SIG-M5 treated with dmso at 0.1 percent for 504 hours (cell line): ENCODE results near the gene EEPD1.
"Not testable (repeated sequence)": the region's sequence is repeated elsewhere in the genome, so short reads cannot be mapped to it uniquely, and the experiment has no call there.

ENCODE experiments used
- DNase-seq: peaks from one replicate; lab custom pipeline; 2025; ENCODE audit not compliant: unreplicated experiment; lab: John Stamatoyannopoulos, UW

EEPD1 gene

DNA sequence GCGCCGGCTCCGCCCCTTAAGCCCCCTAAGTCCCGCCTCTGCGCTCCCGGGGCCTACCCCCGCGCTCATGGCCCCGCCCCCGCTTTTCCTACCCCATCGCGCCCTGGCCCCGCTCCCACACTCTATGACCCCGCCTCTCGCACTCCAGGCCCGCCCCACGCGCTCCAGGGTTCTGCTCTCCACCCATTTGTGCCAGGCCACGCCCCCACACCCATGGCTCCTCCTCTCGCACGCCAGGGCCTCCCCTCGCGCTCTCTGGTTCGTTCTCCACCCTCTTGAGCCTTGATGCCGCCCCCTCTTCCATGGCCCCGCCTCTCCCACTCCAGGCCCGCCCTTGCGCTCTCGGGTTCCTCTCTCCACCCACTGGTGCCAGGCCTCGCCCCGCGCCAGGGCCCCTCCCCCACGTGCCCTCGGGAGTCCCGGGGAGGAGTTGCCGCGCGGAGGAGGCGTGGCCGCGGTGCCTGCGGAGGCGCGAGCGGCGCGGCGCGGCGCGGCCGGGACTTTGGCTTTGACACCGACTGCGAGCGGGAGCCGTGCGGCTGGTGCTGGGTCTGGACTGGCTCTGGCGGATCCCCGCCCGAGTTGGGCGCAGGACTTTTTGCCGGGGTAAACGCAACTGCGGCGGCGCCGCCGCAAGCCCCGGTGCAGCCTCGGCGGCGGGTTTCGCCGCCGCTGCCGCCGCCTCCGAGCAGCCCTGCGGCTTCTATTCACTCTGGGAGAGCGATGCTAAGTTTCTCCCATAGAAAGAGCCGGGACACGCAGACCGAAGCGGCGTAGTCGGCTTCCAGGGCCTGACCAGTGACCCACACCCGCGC lies at the start of gene EEPD1:
TSS of gene EEPD1 (plus strand) at position 499 of the 815 bp plus-strand sequence. CDS start 1,071 bp downstream, outside the sequence.
- peak; percentile 97 for DNase-seq

DNA sequence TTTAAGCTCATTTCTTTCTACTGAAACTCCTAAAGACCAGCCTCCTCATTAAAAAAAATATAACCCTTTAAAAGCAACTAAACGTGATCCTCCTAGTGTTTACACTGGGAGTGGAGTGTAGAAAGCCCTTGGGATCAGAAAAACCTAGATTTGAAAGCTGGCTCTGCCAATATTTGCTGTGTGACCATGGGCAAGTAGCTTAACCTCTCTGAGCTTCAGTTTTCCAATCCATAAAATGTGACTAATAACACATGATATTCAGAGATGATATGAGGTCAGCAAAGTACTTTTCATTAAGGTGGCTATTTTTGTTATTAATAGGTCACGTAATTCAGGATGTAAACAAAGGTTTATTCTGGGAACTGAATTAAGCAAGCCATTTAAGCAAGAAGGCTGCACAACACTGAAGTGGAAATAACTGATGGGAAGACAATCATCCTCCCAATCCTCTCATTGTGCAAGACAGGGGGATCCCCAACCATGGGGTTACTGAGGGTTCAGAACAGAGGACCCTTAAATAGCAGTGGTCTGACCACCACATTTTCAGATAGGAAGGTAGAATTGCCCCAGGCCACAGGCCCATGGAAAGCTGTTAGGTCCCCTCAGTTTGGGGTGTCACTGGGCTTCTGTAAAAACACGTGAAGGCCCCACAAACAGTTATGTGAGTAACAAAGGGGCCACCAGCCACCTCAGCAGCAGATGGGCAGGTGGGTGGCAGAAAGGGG lies 49.1 kb upstream of the EEPD1 start:
- DNase-seq = no peak

DNA sequence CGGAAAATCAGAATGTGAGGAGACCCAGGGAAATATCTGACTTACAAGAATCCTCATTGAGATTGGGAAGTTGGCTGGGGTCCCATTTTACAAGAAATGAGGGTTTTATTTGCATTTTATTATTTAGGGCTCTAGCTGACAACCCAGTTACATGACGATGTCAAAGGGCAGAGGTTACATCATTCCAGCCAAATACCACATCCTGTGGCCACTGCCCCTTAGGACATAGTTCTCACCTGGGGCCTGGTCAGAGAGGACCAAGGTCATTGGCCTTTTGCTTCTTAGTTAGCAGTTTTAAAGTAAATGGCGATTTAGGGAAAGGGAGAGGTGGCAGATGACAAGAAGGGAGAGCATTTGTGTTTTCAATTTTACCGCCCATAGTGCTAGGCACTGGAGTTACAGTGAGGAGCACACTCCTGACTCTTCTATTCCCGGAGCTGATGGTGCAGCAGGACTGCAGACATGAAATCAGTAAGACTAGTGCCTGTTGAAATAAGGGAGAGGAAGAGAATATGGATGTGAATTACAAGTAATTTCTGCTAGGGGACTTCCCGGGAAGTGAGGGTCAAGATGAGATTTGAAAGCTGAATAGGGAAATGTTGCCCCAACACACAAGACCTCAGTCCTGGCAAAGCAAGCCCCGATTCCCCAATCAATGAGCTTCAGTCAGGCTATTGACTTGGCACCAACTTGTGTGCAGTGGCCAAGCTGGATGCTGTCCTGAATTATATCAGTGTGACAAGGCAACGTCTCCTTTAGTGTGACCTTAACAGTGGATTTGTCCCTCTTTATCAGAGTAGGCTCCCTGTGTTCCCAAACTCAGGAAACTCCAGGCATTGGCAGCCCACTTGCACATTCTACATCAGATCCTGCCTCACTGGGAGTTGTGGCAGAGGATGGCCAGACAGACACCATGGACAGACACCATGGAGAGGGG lies 45.8 kb upstream of the EEPD1 start:
- not testable (repeated sequence) for DNase-seq

DNA sequence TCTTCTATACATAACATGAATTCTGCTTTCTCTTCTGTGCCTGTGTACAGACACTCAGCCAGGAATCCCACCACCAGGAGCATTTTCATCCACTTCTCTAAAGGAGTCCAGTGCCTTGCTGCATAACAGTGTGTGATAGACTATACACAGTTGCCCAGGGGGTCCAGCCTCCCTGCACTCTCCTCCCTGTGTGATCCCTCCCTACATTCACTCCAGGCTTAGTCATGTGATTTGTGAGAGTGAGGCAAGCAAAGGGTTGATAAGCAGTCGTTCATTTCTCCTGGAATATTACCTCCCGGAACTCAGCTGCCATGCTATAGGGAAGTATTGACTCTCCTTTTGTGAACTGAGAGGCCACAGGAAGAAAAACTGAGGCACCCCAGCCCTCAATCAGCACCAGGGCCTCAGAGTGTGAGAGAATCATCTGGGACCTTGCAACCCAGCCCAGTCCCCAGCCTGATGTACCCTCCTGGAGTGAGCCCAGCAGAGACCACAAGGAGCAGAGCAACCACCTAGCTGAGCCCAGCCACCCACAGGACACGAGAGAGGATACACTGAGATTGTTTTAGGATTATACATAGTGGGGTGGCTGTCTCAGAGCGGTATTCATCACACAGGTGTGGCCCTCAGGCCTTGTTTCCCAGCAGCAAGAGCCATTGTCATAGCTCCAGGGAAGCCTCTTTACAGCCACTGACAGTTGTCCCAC lies 45.0 kb upstream of the EEPD1 start:
- no peak for DNase-seq

DNA sequence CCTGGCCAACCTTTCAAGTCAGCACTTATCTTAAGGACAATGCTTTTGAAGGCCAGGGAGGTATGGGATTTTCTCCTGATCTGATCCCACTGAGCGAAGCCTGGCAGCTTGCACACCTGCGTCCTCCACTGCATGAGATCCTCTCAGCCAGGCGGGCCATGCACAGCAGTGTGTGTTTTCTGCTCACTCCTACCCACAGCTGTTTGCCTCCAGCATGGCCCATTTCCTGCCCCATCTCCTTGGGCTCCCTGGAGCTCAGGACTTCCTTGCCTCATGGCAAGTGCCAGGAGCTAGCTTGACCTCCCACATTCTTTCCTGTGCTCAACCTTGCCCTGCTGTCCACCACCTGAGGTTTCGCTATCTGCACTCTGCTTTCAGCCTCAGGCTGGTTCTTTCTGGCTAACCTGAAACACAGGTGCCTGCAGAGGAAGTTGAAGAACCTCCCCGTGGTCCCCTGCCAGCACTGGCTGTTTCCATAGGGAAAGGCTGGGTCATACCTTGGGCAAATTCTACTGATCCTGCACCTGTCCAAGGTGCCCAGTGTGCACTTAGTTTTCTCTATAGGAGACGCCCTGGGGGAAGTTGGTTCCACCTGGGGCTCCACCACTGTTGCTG lies 43.9 kb upstream of the EEPD1 start:
- no peak for DNase-seq

DNA sequence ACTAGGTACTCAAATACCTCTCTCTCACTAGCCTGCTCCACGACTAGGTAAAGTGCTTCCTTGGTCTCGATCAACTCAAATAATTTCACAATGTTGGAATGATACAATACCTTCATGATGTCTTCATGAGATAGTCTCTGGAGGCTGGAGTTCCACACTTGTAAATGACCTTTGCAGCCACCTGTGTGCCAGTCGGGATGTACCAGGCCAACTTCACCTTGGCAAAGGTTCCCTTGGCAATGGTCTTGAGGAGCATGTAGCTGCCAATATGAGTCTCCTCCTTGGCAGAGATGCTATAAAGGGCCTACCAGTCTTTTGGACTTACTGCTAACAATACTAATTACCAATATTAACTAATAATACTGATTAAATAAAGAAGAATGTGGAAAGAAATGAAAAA lies 42.5 kb upstream of the EEPD1 start:
- DNase-seq = no peak

DNA sequence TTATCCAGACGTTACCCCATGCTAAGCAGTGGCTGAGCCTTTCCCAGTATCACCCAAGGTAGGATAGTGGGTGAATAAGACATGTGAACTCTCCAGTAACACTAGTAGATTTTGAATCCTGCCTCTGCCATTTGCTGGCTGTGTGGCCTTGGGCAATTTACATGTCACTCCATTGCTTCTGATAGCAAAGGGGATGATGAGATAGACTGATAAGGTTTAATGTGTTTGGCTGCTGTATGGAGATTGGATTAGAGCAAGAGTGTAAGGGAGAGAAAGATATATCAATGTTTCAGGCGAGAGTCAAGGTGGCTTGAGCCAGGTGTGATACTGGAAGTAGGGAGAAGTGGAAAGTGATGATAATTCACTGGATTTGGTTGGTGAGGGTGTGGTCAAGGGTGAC lies 40.1 kb upstream of the EEPD1 start:
- DNase-seq = no peak

DNA sequence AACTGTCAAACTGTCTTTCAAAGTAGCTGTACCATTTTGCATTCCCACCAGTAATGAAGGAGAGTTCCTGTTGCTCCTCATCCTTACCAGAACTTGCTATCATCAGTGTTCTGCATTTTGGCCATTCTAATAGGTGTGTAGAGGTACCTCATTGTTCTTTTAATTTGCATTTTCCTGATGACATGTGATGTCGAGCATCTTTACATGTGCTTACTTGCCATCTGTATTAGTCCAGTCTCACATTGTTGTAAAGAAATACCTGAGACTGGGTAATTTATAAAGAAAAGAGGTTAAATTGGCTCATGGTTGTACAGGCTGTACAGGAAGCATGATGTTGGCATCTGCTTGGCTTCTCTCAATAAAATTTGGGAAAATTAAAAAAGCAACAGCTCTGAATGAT lies 38.7 kb upstream of the EEPD1 start:
- DNase-seq = no peak

DNA sequence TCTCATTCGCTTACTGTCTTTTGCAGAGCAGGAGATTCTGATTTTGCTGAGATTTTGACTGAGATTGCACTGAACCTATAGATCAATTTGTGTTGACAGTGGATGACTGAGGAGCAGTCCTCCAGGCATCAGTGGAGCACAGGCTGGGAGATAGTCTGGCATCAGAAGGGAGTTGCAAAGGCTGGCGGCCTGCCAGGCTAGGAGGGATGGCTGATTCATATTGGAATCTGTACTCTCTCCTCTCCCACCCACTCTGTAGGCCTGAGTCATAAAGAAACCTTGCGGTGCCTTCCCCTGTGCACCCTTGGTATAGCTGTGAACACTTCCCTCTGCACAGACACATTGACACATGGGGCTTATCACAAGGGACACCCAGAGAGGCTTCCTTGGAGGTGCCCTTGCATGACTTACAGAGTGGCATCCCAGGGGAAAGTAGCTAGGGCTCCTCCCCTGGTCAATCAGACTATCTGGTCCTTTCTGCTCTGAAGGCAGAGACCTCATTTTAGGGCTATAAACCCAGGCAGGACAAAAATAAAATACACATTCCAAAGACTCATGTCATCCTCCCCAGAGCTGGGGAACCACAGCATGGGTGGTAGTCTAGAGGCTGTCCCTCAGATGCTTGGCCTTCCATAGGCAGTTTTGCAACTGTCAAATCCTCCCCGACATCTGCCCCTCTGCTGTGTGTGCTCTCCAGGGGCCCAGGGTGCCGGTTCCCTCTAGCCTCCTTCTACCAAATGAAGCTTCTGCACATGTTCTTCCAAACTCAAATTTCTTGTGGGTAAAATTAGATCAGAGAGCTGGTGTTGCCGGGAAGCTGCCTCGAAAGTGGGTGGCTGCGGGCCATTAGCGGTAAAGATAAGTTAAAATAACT lies 37.4 kb upstream of the EEPD1 start:
- DNase-seq = peak; percentile 77

DNA sequence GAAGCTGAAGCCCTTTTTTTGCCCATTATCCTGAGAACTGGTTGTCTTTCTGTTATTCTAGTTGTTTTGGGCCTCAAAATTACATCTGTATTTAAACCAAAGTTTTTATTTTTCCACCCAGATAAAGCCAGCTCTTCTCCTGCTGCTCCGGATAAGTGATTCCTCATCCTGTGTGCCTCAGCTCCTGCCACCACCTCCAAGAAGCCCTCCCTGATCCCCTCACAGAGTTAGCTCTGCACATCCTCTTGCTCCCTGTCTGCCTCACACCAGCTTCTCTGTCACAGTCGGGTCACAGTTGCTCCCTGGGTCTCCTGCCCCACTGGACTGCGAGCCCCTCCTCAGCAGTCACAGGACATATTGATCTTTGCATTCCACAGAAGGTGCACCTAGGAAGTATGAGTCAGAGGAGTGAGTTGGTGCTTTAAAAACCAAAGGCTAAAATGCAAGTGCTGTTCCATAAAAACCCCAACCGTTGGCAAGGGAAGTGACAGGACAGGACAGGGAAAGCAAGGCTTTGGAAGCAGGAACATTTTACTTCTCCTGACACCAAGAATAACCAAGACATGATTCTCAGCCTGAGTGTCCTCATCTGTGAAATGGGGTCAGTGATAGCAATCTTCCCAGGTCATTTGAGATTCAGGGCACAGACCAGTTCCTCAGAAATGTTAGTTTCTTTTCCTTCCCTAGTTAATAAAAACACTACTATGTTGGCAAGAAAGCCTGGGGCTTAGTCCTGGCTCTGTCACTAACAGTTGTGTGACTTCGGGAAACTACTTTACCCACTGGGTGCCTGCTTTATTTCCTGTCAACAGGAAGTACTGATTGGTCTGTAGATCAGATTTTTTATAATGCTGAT lies 36.5 kb upstream of the EEPD1 start:
- no peak for DNase-seq

DNA sequence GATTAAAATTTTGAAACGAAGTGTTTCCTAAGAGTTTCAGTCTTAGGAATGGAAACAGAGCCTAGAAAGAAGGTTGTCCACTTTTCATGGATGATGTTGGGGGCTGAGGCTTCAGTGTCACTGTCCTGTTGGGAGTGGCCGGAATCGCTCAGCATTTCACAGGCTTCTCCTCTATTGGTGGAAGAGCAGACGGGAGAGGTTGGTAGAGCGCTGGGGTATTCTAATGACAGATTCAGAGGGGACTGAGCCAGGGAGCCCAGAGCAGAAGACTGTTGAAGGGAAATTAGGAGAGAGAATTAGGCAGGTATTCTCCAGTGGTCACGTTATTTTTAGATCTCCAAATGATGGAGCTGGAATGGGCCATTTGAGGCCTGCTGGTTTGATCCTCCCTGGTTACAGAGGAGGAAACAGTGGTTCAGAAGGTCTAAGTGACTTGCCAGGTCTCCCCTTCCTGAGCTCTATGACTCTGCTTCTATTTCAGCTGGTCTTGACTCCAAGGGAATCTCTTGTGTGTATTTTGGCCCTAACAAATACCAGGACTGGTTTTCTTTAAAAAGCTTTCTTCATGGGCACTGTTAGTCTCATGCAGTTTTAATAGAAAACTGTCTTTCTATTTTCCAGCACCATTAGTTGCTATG lies 35.7 kb upstream of the EEPD1 start:
- DNase-seq = no peak

DNA sequence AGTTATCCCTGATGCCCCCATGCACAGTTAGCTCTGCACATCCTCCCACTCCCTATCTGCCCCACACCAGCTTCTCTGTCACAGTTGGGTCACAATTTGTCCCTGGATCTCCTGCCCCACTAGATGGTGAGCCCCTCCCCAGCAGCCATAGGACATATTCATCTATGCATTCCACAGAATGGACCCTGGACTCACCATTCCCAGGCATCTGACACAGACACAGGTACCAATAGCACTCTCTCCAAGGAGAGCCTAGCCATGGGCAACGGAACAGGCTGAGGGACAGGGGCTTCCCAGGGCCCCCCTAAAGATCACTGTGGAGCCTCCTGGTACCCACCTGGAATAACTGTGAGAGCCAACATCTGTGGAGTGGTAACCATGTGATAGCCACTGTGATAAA lies 34.7 kb upstream of the EEPD1 start:
- no peak for DNase-seq

DNA sequence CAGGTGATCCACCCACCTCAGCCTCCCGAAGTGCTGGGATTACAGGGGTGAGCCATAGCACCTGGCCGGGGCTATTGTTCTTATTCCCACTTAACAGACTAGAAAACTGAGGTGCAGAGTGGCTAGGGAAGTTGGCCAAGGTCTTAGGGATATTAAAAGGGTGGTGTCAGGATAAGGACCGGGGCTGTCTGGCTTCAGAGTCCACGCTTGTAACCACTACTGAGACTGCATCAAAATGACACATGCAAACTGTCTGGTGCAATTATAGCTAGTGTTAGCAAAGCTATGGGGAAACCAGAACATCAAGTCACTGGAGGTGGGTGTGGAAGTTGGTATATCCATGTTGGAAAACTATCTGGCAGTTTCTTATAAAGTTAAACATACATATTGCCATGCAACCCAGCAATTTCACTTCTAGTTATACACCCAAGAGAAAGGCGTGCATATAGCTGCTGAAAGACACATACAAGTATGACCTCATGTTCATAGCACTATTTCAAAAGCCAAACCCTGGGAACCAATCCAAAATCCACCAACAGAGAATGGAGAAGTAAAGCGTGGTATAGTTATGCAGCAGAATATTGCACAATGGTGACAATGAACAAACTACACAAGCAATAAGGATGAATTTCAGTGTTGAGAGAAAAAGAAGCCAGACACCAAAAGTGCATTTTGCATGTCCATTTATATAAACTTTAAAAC lies 33.9 kb upstream of the EEPD1 start:
- peak; percentile 96 for DNase-seq

DNA sequence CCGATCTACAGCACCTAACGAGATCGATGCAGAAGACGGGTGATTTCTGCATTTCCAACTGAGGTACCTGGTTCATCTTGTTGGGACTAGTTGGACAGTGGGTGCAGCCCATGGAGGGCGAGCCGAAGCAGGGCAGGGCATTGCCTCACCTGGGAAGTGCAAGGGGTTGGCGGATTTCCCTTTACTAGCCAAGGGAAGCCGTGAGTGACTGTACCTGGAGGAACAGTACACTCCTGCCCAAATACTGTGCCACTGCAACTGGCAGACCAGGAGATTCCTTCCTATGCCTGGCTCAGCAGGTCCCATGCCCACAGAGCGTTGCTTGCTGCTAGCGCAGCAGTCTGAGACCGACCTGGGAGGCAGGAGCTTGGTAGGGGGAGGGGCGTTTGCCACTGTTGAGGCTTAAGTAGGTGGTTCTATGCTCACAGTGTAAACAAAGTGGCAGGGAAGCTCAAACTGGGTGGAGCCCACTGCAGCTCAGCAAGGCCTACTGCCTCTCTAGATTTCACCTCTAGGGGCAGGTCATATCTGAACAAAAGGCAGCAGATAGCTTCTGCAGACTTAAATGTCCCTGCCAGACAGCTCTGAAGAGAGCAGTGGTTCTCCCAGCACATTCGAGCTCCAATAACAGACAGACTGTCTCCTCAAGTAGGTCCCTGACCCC lies 32.9 kb upstream of the EEPD1 start:
- DNase-seq = not testable (repeated sequence)

DNA sequence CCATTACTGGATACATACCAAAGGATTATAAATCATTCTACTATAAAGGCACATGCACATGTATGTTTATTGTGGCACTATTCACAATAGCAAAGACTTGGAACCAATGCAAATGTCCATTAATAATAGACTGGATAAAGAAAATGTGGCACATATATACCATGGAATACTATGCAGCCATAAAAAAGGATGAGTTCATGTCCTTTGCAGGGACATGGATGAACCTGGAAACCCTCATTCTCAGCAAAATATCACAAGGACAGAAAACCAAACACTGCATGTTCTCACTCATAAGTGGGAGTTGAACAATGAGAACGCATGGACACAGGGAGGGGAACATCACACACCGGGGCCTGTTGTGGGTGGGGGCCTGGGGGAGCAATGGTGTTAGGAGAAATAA lies 27.4 kb upstream of the EEPD1 start:
- DNase-seq = not testable (repeated sequence)

DNA sequence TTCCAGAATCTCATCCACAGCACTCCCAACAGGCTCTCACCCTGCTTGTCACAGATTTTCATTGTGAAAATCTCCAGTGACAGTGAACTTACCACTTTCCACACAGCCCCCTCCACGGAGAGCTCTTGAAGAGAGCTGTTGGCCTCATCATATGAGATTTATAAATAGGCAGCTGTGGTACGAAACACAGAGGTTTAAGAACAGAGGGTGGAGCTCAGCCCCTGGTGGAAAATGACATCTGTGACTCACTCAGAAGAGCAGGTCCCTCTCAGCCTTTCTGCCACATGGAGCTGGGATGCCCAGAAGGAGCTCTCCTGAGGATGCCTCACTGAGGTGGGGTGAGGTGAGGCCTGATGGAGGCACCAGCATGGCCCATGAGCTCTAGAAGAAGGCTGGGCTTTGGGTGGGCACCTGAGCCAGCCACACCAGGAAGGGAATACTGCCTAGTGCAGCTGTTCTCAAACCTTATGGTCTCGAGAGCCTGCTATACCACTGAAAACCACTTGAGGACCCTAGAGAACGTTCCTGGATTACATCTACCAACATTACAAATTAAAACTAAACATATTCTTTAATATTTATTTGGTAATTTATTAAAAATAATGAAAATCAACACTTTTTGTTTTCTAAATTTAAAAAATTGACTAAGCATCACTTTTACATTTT lies 25.8 kb upstream of the EEPD1 start:
- peak; percentile 34 for DNase-seq
